HepG2 (cell line): ENCODE data around the gene HSPB7. TPM values are rescaled to one million over a fixed set of nuclear protein-coding genes. Genes with fewer than 3 reads are reported as not detected.

ENCODE experiments used
- ATAD3A ChIP-seq: sonication (generic); formaldehyde crosslinking; IDR thresholded peaks from 2 replicates; pipeline ENCODE4 v1.4.0; 2020; ENCODE audit warnings: missing genetic modification reagents
- CCDC6 ChIP-seq: sonication (generic); formaldehyde crosslinking; IDR thresholded peaks from 2 replicates; pipeline ENCODE4 v1.8.1; 2022; ENCODE audit warnings: mild to moderate bottlenecking, missing genetic modification reagents, moderate library complexity
- FOXP1 ChIP-seq, 2 experiments: fragments of 450-650 bp in 1 of 2; IDR thresholded peaks; 2 replicates each; pipeline ENCODE4 v1.6.1; 2017 to 2018; ENCODE audit warnings: antibody characterized with exemption in 1 of 2
- GFI1 ChIP-seq: sonication (generic); formaldehyde crosslinking; IDR thresholded peaks from 2 replicates; pipeline ENCODE4 v1.5.0; 2020; ENCODE audit warnings: missing genetic modification reagents, mild to moderate bottlenecking, borderline replicate concordance
- NKX3-1 ChIP-seq: sonication (generic); formaldehyde crosslinking; IDR thresholded peaks from 2 replicates; pipeline ENCODE4 v1.5.0; 2020; ENCODE audit warnings: missing genetic modification reagents
- SALL2 ChIP-seq: sonication (generic); formaldehyde crosslinking; IDR thresholded peaks from 2 replicates; pipeline ENCODE4 v1.8.1; 2023; ENCODE audit warnings: mild to moderate bottlenecking, missing genetic modification reagents, inconsistent platforms
- SP1 ChIP-seq, 2 experiments: fragments of 450-650 bp in 1 of 2; sonication (generic) in 1 of 2; formaldehyde crosslinking in 1 of 2; IDR thresholded peaks; 2 replicates each; pipeline versions ENCODE4 v1.4.0 to v1.6.1; 2016 to 2020; ENCODE audit warnings: missing genetic modification reagents in 1 of 2
- SPEN ChIP-seq: sonication (generic); formaldehyde crosslinking; IDR thresholded peaks from 2 replicates; pipeline ENCODE4 v1.5.1; 2020; ENCODE audit warnings: low read depth, mild to moderate bottlenecking, missing genetic modification reagents
- TCF7 ChIP-seq: sonication (generic); IDR thresholded peaks from 2 replicates; pipeline ENCODE4 v1.6.1; 2016; ENCODE audit warnings: antibody characterized with exemption, low read depth
- ZNF350 ChIP-seq: sonication (generic); formaldehyde crosslinking; IDR thresholded peaks from 2 replicates; pipeline ENCODE4 v1.4.0; 2020; ENCODE audit warnings: mild to moderate bottlenecking, low read depth, missing genetic modification reagents, borderline replicate concordance
- ZNF577 ChIP-seq: sonication (generic); formaldehyde crosslinking; IDR thresholded peaks from 2 replicates; pipeline ENCODE4 v1.4.0; 2020; ENCODE audit warnings: mild to moderate bottlenecking, low read depth, missing genetic modification reagents, borderline replicate concordance
- polyA plus RNA-seq, 8 experiments: library from polyadenylated mRNA; depleted of rRNA in 3 of 8; stranded (reverse) in 7 of 8; unstranded in 1 of 8; fragments of >200 nt; fragmentation: Illumina TruSeq in 4 of 8; extraction: Trizol in 4 of 8; gene quantifications; 2 replicates each; pipeline versions ENCODE4 v1.2.1 to v1.2.3, GENCODE V29; 2011 to 2016; ENCODE audit warnings: low read depth in 4 of 8, missing spikeins in 1 of 8, mixed read lengths in 1 of 8; ENCODE audit not compliant: insufficient read depth in 1 of 8
- total RNA-seq, 5 experiments: library from RNA; depleted of rRNA; stranded (reverse); fragments of >200 nt; fragmentation: Illumina TruSeq; extraction: Trizol; gene quantifications; 2 replicates each; pipeline ENCODE4 v1.2.3, GENCODE V29; 2016; ENCODE audit warnings: low read depth in 1 of 5
- TF ChIP-seq, protein P1 (sequence below): sonication (generic); formaldehyde crosslinking; IDR thresholded peaks from 2 replicates; pipeline ENCODE4 v1.4.0; 2020; ENCODE audit warnings: mild to moderate bottlenecking, low read depth, missing genetic modification reagents
- TF ChIP-seq, protein P2 (sequence below): sonication (generic); formaldehyde crosslinking; IDR thresholded peaks from 2 replicates; pipeline ENCODE4 v1.5.1; 2020; ENCODE audit warnings: mild to moderate bottlenecking, missing genetic modification reagents
- TF ChIP-seq, protein P3 (sequence below): sonication (generic); formaldehyde crosslinking; IDR thresholded peaks from 2 replicates; pipeline ENCODE4 v1.4.0; 2020; ENCODE audit warnings: missing genetic modification reagents, mild to moderate bottlenecking, borderline replicate concordance
- TF ChIP-seq, protein P4 (sequence below): sonication (generic); formaldehyde crosslinking; IDR thresholded peaks from 2 replicates; pipeline ENCODE4 v1.5.1; 2020; ENCODE audit warnings: mild to moderate bottlenecking, missing genetic modification reagents, moderate library complexity
- TF ChIP-seq, protein P5 (sequence below): sonication (generic); formaldehyde crosslinking; IDR thresholded peaks from 2 replicates; pipeline ENCODE4 v1.4.0; 2020; ENCODE audit warnings: mild to moderate bottlenecking, low read depth, missing genetic modification reagents
- TF ChIP-seq, protein P6 (sequence below), 2 experiments: IDR thresholded peaks; 2 replicates each; pipeline ENCODE4 v1.6.1; 2011 to 2012; ENCODE audit warnings: low read length in 2 of 2, borderline replicate concordance in 1 of 2, low read depth in 1 of 2, mild to moderate bottlenecking in 1 of 2, moderate library complexity in 1 of 2

HSPB7 gene
- total and polyA plus RNA-seq, 2 of the 13 experiments (the other 11 are each of a cell fraction or from before 2014, with no cell fraction given), result 0.20 TPM; not detected in 1

DNA sequence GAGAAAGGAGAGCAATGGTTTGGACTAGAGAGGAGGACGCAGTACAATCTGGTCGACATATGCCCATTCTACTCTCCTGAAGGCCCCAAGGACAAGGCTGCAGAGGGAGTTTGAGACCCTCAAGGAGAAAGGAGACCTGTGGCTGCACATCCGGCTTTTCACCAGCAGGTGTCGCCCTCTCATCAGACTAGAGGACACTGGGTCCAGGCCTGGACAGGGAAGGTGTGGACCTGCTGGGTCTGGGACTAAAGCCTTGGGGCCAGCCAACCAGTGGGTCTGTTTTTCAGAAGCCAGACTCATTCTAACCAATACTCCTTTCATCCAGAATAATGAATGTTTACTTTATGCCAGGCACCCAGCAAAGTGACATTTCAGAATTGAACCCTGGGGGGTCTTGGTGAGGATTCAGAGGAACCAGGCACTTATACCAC is 8.8 kb downstream of the HSPB7 start (continued):
- TF ChIP-seq TCF7 (no peak), ATAD3A (no peak), ZNF577 (no peak), NKX3-1 (no peak), SALL2 (no peak), CCDC6 (no peak), GFI1 (CRISPR knock-in tag) (no peak), SP1 (IDR thresholded peaks at IDR 0.05) (no peak), SP1 (CRISPR knock-in tag; IDR thresholded peaks at IDR 0.05) (no peak), SPEN (no peak), ZNF350 (CRISPR knock-in tag) (no peak), FOXP1 (IDR thresholded peaks at IDR 0.05) (no peak), FOXP1 (CRISPR knock-in tag; IDR thresholded peaks at IDR 0.05) (no peak)
- TF ChIP-seq, protein P1, sequence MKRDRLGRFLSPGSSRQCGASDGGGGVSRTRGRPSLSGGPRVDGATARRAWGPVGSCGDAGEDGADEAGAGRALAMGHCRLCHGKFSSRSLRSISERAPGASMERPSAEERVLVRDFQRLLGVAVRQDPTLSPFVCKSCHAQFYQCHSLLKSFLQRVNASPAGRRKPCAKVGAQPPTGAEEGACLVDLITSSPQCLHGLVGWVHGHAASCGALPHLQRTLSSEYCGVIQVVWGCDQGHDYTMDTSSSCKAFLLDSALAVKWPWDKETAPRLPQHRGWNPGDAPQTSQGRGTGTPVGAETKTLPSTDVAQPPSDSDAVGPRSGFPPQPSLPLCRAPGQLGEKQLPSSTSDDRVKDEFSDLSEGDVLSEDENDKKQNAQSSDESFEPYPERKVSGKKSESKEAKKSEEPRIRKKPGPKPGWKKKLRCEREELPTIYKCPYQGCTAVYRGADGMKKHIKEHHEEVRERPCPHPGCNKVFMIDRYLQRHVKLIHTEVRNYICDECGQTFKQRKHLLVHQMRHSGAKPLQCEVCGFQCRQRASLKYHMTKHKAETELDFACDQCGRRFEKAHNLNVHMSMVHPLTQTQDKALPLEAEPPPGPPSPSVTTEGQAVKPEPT (CRISPR knock-in tag), result no peak
- TF ChIP-seq, protein P2, sequence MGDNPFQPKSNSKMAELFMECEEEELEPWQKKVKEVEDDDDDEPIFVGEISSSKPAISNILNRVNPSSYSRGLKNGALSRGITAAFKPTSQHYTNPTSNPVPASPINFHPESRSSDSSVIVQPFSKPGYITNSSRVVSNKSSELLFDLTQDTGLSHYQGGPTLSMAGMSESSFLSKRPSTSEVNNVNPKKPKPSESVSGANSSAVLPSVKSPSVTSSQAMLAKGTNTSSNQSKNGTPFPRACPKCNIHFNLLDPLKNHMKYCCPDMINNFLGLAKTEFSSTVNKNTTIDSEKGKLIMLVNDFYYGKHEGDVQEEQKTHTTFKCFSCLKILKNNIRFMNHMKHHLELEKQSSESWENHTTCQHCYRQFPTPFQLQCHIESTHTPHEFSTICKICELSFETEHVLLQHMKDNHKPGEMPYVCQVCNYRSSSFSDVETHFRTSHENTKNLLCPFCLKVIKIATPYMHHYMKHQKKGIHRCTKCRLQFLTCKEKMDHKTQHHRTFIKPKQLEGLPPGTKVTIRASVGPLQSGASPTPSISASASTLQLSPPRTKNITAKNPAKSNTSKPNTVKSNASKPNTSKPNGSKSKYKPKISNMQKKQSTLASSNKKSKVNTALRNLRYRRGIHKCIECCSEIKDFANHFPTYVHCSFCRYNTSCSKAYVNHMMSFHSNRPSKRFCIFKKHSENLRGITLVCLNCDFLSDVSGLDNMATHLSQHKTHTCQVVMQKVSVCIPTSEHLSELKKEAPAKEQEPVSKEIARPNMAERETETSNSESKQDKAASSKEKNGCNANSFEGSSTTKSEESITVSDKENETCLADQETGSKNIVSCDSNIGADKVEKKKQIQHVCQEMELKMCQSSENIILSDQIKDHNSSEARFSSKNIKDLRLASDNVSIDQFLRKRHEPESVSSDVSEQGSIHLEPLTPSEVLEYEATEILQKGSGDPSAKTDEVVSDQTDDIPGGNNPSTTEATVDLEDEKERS (CRISPR knock-in tag), result no peak
- TF ChIP-seq, protein P3, sequence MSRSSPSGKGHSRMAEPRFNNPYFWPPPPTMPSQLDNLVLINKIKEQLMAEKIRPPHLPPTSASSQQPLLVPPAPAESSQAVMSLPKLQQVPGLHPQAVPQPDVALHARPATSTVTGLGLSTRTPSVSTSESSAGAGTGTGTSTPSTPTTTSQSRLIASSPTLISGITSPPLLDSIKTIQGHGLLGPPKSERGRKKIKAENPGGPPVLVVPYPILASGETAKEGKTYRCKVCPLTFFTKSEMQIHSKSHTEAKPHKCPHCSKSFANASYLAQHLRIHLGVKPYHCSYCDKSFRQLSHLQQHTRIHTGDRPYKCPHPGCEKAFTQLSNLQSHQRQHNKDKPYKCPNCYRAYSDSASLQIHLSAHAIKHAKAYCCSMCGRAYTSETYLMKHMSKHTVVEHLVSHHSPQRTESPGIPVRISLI, result no peak
- TF ChIP-seq, protein P4, sequence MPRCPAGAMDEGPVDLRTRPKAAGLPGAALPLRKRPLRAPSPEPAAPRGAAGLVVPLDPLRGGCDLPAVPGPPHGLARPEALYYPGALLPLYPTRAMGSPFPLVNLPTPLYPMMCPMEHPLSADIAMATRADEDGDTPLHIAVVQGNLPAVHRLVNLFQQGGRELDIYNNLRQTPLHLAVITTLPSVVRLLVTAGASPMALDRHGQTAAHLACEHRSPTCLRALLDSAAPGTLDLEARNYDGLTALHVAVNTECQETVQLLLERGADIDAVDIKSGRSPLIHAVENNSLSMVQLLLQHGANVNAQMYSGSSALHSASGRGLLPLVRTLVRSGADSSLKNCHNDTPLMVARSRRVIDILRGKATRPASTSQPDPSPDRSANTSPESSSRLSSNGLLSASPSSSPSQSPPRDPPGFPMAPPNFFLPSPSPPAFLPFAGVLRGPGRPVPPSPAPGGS (CRISPR knock-in tag), result no peak
- TF ChIP-seq, protein P5, sequence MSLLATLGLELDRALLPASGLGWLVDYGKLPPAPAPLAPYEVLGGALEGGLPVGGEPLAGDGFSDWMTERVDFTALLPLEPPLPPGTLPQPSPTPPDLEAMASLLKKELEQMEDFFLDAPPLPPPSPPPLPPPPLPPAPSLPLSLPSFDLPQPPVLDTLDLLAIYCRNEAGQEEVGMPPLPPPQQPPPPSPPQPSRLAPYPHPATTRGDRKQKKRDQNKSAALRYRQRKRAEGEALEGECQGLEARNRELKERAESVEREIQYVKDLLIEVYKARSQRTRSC, result no peak
- TF ChIP-seq, protein P6, sequence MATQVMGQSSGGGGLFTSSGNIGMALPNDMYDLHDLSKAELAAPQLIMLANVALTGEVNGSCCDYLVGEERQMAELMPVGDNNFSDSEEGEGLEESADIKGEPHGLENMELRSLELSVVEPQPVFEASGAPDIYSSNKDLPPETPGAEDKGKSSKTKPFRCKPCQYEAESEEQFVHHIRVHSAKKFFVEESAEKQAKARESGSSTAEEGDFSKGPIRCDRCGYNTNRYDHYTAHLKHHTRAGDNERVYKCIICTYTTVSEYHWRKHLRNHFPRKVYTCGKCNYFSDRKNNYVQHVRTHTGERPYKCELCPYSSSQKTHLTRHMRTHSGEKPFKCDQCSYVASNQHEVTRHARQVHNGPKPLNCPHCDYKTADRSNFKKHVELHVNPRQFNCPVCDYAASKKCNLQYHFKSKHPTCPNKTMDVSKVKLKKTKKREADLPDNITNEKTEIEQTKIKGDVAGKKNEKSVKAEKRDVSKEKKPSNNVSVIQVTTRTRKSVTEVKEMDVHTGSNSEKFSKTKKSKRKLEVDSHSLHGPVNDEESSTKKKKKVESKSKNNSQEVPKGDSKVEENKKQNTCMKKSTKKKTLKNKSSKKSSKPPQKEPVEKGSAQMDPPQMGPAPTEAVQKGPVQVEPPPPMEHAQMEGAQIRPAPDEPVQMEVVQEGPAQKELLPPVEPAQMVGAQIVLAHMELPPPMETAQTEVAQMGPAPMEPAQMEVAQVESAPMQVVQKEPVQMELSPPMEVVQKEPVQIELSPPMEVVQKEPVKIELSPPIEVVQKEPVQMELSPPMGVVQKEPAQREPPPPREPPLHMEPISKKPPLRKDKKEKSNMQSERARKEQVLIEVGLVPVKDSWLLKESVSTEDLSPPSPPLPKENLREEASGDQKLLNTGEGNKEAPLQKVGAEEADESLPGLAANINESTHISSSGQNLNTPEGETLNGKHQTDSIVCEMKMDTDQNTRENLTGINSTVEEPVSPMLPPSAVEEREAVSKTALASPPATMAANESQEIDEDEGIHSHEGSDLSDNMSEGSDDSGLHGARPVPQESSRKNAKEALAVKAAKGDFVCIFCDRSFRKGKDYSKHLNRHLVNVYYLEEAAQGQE (IDR thresholded peaks at IDR 0.05; ENCODE audit: borderline replicate concordance in 1 of 2, low read depth in 1 of 2, low read length in 2 of 2), result no peak
